ENCODE measurements around the gene KCNF1. TPM values are rescaled to one million over a fixed set of nuclear protein-coding genes. Genes with fewer than 3 reads are reported as not detected.
A peak's percentile ranks its signal among the peaks of the same experiment; 100 is the strongest.

The KCNF1 gene
- total RNA-seq, 2 donors from 2014 or later: 5.2 to 17.0 TPM

DNA sequence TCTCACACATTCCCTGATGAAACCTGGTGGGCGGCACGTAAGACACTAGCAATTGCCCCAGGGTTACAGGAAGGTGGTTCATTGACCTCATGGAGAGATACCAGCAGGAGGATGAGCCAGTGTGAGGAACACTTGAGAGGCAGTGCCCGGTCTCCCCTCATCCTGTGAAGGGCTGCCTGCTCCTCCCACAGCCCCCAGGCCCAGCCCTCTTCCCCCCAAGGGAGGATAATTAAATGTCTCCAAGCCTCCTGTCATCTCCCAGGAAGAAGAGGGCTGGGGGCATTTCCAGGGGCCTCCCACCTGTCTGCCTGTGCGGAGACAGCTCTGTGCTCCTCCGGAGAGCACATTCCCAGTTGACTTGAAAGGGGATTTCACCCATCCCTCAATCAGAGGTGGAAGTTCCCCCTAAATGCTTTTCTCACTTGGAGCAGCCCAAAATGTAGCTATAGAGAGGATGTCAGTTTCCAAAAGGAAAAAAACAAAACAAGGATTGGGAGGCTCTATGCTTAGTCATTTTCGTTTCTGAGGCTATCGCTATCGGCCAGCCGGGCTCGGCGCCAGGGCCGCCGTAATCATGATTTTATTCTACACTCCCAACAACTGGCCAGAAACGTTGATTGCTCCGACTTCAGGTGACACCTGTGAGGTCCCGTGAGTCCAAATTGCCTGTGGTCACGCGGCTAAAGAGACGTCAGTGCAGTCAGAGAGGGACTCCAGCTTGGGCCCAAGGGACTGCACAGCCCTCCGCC, 7.1 kb downstream of the KCNF1 start:
- Histone ChIP-seq H3K4me1 (ENCODE audit: control insufficient read depth, insufficient read depth, low read length) (no peaks in the 10 kb centered on the region), H3K4me3 (ENCODE audit: low read length) (no peak overlapping the region), H3K9ac (ENCODE audit: extremely low read depth, low read length, poor library complexity, severe bottlenecking) (no peak overlapping the region), H3K36me3 (ENCODE audit: control insufficient read depth, insufficient read depth, low read length) (peaks cover 5% of the 10 kb centered on the region), H3K9me3 (ENCODE audit: control insufficient read depth, low read length) (no peaks in the 10 kb centered on the region), H3K27ac (ENCODE audit: low read depth, low read length) (no peak overlapping the region), H3K27me3 (ENCODE audit: control insufficient read depth, insufficient read depth, low read length, poor library complexity, severe bottlenecking) (no peaks in the 10 kb centered on the region)
- H3K27ac Mint-ChIP-seq: no peak overlapping the region
- H3K27me3 Mint-ChIP-seq (ENCODE audit: insufficient read depth): peaks cover 3% of the 10 kb centered on the region
- TF ChIP-seq, protein P1, sequence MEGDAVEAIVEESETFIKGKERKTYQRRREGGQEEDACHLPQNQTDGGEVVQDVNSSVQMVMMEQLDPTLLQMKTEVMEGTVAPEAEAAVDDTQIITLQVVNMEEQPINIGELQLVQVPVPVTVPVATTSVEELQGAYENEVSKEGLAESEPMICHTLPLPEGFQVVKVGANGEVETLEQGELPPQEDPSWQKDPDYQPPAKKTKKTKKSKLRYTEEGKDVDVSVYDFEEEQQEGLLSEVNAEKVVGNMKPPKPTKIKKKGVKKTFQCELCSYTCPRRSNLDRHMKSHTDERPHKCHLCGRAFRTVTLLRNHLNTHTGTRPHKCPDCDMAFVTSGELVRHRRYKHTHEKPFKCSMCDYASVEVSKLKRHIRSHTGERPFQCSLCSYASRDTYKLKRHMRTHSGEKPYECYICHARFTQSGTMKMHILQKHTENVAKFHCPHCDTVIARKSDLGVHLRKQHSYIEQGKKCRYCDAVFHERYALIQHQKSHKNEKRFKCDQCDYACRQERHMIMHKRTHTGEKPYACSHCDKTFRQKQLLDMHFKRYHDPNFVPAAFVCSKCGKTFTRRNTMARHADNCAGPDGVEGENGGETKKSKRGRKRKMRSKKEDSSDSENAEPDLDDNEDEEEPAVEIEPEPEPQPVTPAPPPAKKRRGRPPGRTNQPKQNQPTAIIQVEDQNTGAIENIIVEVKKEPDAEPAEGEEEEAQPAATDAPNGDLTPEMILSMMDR (conservative IDR thresholded peaks at IDR 0.05): no peak
- WGBS, 2 experiments (ENCODE audit: insufficient coverage in 1 of 2, insufficient read length in 1 of 2): 93 to 95% methylated on average over 12 to 20 of the region's 20 CpGs
- no peak overlapping the region for H3K4me3 Mint-ChIP-seq
- DNase-seq: peak; percentile 41
- H3K4me1 Mint-ChIP-seq: peaks cover 26% of the 10 kb centered on the region
- peaks cover 26% of the 10 kb centered on the region for H3K36me3 Mint-ChIP-seq (ENCODE audit: low read depth)
- no peaks in the 10 kb centered on the region for H3K9me3 Mint-ChIP-seq

DNA sequence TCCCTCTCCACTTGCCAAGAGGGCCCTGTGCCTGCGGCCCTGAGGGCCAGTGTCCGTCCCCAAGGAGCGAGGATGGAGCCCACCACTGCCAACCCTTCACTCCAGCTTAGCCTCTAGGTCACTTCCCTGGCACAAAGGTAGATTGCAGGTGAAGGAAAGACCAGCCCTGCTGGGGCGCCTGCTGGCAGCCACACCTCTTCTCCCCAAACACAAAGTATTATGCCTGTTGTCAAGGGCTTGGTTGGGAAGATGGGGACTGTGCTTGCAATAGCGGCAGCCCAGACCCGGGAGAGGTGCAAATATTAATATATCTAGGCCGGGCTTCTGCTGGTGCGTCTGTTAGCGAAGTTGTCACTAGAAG, 7.7 kb downstream of the KCNF1 start:
- H3K36me3 Mint-ChIP-seq (ENCODE audit: low read depth): peaks cover 26% of the 10 kb centered on the region
- H3K4me1 Mint-ChIP-seq: peaks cover 28% of the 10 kb centered on the region
- Histone ChIP-seq H3K27ac (ENCODE audit: low read depth, low read length) (no peak overlapping the region), H3K27me3 (ENCODE audit: control insufficient read depth, insufficient read depth, low read length, poor library complexity, severe bottlenecking) (no peaks in the 10 kb centered on the region), H3K36me3 (ENCODE audit: control insufficient read depth, insufficient read depth, low read length) (peaks cover 5% of the 10 kb centered on the region), H3K9me3 (ENCODE audit: control insufficient read depth, low read length) (no peaks in the 10 kb centered on the region), H3K4me1 (ENCODE audit: control insufficient read depth, insufficient read depth, low read length) (no peaks in the 10 kb centered on the region), H3K9ac (ENCODE audit: extremely low read depth, low read length, poor library complexity, severe bottlenecking) (no peak overlapping the region), H3K4me3 (ENCODE audit: low read length) (no peak overlapping the region)
- H3K27ac Mint-ChIP-seq: no peak overlapping the region
- TF ChIP-seq, protein P1 (conservative IDR thresholded peaks at IDR 0.05): no peak
- H3K27me3 Mint-ChIP-seq (ENCODE audit: insufficient read depth): no peaks in the 10 kb centered on the region
- DNase-seq: peak; percentile 44
- H3K4me3 Mint-ChIP-seq: no peak overlapping the region
- no peaks in the 10 kb centered on the region for H3K9me3 Mint-ChIP-seq
- WGBS, 2 experiments (ENCODE audit: insufficient coverage in 1 of 2, insufficient read length in 1 of 2): 88 to 93% methylated on average over 8 to 9 of the region's 9 CpGs

DNA sequence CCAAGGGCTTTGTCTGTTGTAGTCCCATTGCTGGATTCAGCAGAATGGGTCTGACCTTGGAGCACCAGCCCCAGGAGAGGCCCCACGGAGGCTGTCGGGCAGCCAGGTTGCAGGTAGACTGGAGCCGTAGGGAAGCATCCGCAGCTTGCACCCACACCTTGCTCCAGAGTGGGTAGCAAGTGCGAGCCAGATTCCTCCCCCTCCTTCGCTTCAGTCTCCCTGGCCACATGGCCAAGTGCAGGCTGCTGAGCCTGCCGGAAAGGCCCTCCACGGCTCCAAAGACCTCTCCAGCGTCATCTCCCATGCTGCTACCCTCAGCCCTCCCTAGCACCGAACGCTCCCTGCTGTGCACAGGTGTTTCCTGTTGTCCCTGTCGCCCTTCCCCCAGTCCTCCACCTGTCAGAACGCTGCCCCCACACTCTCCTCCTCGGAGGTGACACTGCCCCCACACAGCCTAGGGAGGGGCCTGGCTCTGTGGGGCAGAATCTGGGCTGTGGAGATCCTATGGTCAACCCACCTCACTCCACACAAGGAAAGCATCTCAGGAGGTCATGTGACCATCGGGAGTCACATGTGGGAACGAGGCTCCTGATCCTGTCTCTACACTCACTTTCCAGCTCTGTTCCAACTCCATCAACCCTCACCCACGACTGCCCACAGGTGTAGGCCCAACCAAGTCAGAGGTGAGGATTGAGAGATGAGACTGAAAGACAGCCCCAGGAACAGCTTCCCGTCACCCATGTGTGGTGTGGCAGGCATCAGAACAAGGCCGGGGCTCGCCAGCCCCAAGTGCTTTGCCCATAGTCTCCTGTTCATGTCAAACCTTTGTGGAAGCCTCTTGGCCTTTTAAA, 8.3 kb downstream of the KCNF1 start:
- peaks cover 23% of the 10 kb centered on the region for H3K4me1 Mint-ChIP-seq
- H3K9ac ChIP-seq (ENCODE audit: extremely low read depth, low read length, poor library complexity, severe bottlenecking): no peak overlapping the region
- no peaks in the 10 kb centered on the region for H3K4me1 ChIP-seq (ENCODE audit: control insufficient read depth, insufficient read depth, low read length)
- peak; percentile 45 for DNase-seq
- TF ChIP-seq, protein P1 (conservative IDR thresholded peaks at IDR 0.05): no peak
- H3K36me3 ChIP-seq (ENCODE audit: control insufficient read depth, insufficient read depth, low read length): peaks cover 5% of the 10 kb centered on the region
- H3K9me3 ChIP-seq (ENCODE audit: control insufficient read depth, low read length): no peaks in the 10 kb centered on the region
- H3K27ac ChIP-seq (ENCODE audit: low read depth, low read length): no peak overlapping the region
- no peak overlapping the region for H3K4me3 ChIP-seq (ENCODE audit: low read length)
- no peaks in the 10 kb centered on the region for H3K9me3 Mint-ChIP-seq
- H3K4me3 Mint-ChIP-seq: no peak overlapping the region
- peak overlapping the region; percentile 32 for H3K27ac Mint-ChIP-seq
- H3K27me3 Mint-ChIP-seq (ENCODE audit: insufficient read depth): no peaks in the 10 kb centered on the region
- peaks cover 26% of the 10 kb centered on the region for H3K36me3 Mint-ChIP-seq (ENCODE audit: low read depth)
- 88 to 90% methylated on average over 13 to 20 of the region's 20 CpGs for WGBS, 2 experiments (ENCODE audit: insufficient coverage in 1 of 2, insufficient read length in 1 of 2)
- H3K27me3 ChIP-seq (ENCODE audit: control insufficient read depth, insufficient read depth, low read length, poor library complexity, severe bottlenecking): no peaks in the 10 kb centered on the region

All from endodermal cell (in vitro differentiated cells).